OCI-LY7 (cell line): Measurements from ENCODE around the gene AQP12A. TPM values are rescaled to one million over a fixed set of nuclear protein-coding genes. Genes with fewer than 3 reads are reported as not detected.

Experiments used
- BruUV-seq: library from RNA; stranded (reverse); fragments of 400-500 nt; replicated peaks from 2 replicates; lab custom pipeline; 2021; lab: Mats Ljungman, UMichigan
- CTCF ChIA-PET: fragments of 300-600 bp; sonication (Branson Sonifier 250); formaldehyde crosslinking; loops from one replicate; lab custom pipeline; 2022; ENCODE audit warnings: antibody characterized with exemption; ENCODE audit not compliant: unreplicated experiment; lab: Charles Lee
- POLR2A ChIA-PET: fragments of 300-600 bp; sonication (Branson Sonifier 250); formaldehyde crosslinking; loops from one replicate; lab custom pipeline; 2022; ENCODE audit warnings: antibody characterized with exemption; lab: Charles Lee
- DNase-seq: peaks from one replicate; pipeline ENCODE4 v3.0.0-alpha.2; 2015; ENCODE audit warnings: low spot score
- H2AFZ ChIP-seq: fragments of 200-600 bp; sonication (generic), shearing (Covaris generic); 2 replicates; pipeline ENCODE4 v1.6.1; 2014; ENCODE audit warnings: mild to moderate bottlenecking, antibody characterized with exemption, low read length, moderate library complexity
- H3K27ac ChIP-seq: fragments of 200-600 bp; sonication (generic); 2 replicates; pipeline ENCODE4 v1.5.1; 2014; ENCODE audit warnings: mixed run types, low read depth, mild to moderate bottlenecking, moderate library complexity, low read length, inconsistent platforms; ENCODE audit not compliant: poor library complexity, severe bottlenecking
- H3K36me3 ChIP-seq: fragments of 200-600 bp; sonication (generic); 2 replicates; pipeline ENCODE4 v1.6.1; 2014; ENCODE audit warnings: mild to moderate bottlenecking, antibody characterized with exemption, low read length, moderate library complexity, mixed read lengths; ENCODE audit not compliant: insufficient read depth
- H3K4me1 ChIP-seq: fragments of 200-600 bp; sonication (generic); 2 replicates; pipeline ENCODE4 v1.5.1; 2014; ENCODE audit warnings: mild to moderate bottlenecking, low read length; ENCODE audit not compliant: insufficient read depth, poor library complexity, severe bottlenecking
- H3K4me2 ChIP-seq: fragments of 200-600 bp; sonication (generic); 2 replicates; pipeline ENCODE4 v1.6.1; 2014; ENCODE audit warnings: mild to moderate bottlenecking, low read length
- H3K4me3 ChIP-seq: fragments of 200-600 bp; sonication (generic); 2 replicates; pipeline ENCODE4 v1.5.1; 2014; ENCODE audit warnings: mild to moderate bottlenecking, low read depth, low read length; ENCODE audit not compliant: poor library complexity, severe bottlenecking
- H3K79me2 ChIP-seq: fragments of 200-600 bp; sonication (generic); 2 replicates; pipeline ENCODE4 v1.6.1; 2016; ENCODE audit warnings: low read depth, mild to moderate bottlenecking, low read length, moderate library complexity, mixed read lengths; ENCODE audit not compliant: insufficient read depth
- H3K9me2 ChIP-seq: fragments of 200-600 bp; sonication (generic); 2 replicates; pipeline ENCODE4 v1.6.1; 2016; ENCODE audit warnings: mild to moderate bottlenecking, low read length, mixed read lengths; ENCODE audit not compliant: insufficient read depth
- H3K9me3 ChIP-seq: fragments of 200-600 bp; sonication (generic); 2 replicates; pipeline ENCODE4 v1.6.1; 2014; ENCODE audit warnings: mild to moderate bottlenecking, mixed run types, low read length, mixed read lengths
- H4K20me1 ChIP-seq: fragments of 200-600 bp; sonication (generic); 2 replicates; pipeline ENCODE4 v1.6.1; 2014; ENCODE audit warnings: mild to moderate bottlenecking, antibody characterized with exemption, low read length, moderate library complexity, mixed read lengths; ENCODE audit not compliant: insufficient read depth
- CTCF ChIP-seq: fragments of 200-600 bp; sonication (generic); conservative IDR thresholded peaks from 2 replicates; pipeline ENCODE4 v1.5.1; 2014; ENCODE audit warnings: mild to moderate bottlenecking, antibody characterized with exemption, low read length, moderate library complexity, mixed read lengths
- EZH2phosphoT487 ChIP-seq: fragments of 200-600 bp; sonication (generic); IDR thresholded peaks from 2 replicates; pipeline ENCODE4 v1.6.1; 2018; ENCODE audit warnings: low read depth, borderline replicate concordance, mild to moderate bottlenecking, mixed run types, antibody characterized with exemption, low read length, moderate library complexity, mixed read lengths
- intact Hi-C: fragments of 100-400 bp; cut with micrococcal nuclease; formaldehyde crosslinking; loops from one replicate; pipeline ENCODE4 v1.10.0; 2022; ENCODE audit not compliant: unreplicated experiment
- total RNA-seq, 2 experiments: library from RNA; depleted of rRNA in 1 of 2; stranded (reverse); fragments of >200 nt in 1 of 2; shearing (Covaris generic) in 1 of 2; gene quantifications; 2 replicates each; pipeline ENCODE4 v1.2.3, GENCODE V29; 2014 to 2022

The AQP12A gene
- total RNA-seq, 2 experiments from 2014 or later, result not detected

GRCh38 chr2:240687045-240687740, 4.5 kb upstream of the AQP12A start:
- no peak overlapping the region for H3K4me2 ChIP-seq
- H2AFZ ChIP-seq, result no peak overlapping the region
- TF ChIP-seq CTCF (no peak), EZH2phosphoT487 (no peak)
- ChIA-PET CTCF (no interaction called here), POLR2A (no interaction called here)
- no peak overlapping the region for H3K4me3 ChIP-seq
- no TSS peak for BruUV-seq
- no peak overlapping the region for H3K27ac ChIP-seq
- no peaks in the 10 kb centered on the region for H3K9me3 ChIP-seq
- intact Hi-C loops, result no loop called here
- no peak for DNase-seq
- no peaks in the 10 kb centered on the region for H4K20me1 ChIP-seq
- no peaks in the 10 kb centered on the region for H3K36me3 ChIP-seq
- H3K79me2 ChIP-seq, result no peaks in the 10 kb centered on the region
- H3K4me1 ChIP-seq, result no peaks in the 10 kb centered on the region
- no peaks in the 10 kb centered on the region for H3K9me2 ChIP-seq

GRCh38 chr2:240687741-240688552, 3.7 kb upstream of the AQP12A start:
- CTCF ChIA-PET, result no interaction called here

More at GRCh38 chr2:240687741-240688552, 3.7 kb upstream of the AQP12A start:
- H3K79me2 ChIP-seq, result no peaks in the 10 kb centered on the region
- POLR2A ChIA-PET, result no interaction called here
- H3K27ac ChIP-seq, result no peak overlapping the region
- H3K4me3 ChIP-seq, result no peak overlapping the region
- intact Hi-C loops, result no loop called here
- no TSS peak for BruUV-seq
- no peak overlapping the region for H2AFZ ChIP-seq
- no peaks in the 10 kb centered on the region for H3K4me1 ChIP-seq
- no peaks in the 10 kb centered on the region for H3K9me3 ChIP-seq
- H3K9me2 ChIP-seq, result no peaks in the 10 kb centered on the region
- TF ChIP-seq EZH2phosphoT487, result no peak
- TF ChIP-seq CTCF, result no peak
- H4K20me1 ChIP-seq, result no peaks in the 10 kb centered on the region
- no peaks in the 10 kb centered on the region for H3K36me3 ChIP-seq
- no peak for DNase-seq
- no peak overlapping the region for H3K4me2 ChIP-seq
